Measurements from ENCODE around the gene KLK3.

DNA sequence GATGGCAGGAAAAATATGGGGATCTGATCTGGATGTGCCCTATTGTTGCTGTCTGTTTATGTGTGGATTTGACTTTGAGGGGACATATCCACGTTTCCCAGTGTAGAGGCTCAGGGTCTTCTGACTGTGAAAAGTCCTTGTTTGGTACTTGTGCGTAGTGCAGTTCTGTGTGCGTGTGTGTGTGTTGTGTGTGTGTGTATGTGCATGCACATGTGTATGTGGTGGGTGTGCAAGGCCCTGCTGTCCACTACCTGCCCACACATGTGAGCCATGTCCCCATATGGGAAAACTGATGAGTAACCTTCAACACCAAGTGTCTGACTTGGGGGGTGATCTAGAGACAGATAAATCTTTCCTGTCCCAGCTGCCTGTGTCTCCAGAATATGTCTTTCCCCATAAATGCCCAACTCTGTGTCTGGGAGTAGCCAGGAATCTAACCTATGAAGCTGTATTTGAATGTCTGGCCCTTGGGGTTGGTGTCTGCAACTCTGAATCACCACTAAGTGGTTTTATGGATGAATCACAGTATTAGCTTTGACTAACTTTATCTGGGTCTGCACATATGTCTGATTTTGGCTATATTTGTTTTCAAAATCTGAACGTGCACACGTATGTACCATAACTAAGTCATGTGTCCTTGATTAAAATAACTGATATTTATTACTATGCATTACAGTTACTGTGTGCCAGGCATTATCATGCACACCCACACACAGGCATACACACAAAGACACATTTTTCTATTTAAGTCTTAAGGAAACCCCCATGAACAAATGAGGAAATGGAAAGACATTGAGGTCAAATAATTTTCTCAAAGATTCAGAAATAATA, 35.9 kb downstream of the KLK3 start:
- TF ChIP-seq, protein P1, sequence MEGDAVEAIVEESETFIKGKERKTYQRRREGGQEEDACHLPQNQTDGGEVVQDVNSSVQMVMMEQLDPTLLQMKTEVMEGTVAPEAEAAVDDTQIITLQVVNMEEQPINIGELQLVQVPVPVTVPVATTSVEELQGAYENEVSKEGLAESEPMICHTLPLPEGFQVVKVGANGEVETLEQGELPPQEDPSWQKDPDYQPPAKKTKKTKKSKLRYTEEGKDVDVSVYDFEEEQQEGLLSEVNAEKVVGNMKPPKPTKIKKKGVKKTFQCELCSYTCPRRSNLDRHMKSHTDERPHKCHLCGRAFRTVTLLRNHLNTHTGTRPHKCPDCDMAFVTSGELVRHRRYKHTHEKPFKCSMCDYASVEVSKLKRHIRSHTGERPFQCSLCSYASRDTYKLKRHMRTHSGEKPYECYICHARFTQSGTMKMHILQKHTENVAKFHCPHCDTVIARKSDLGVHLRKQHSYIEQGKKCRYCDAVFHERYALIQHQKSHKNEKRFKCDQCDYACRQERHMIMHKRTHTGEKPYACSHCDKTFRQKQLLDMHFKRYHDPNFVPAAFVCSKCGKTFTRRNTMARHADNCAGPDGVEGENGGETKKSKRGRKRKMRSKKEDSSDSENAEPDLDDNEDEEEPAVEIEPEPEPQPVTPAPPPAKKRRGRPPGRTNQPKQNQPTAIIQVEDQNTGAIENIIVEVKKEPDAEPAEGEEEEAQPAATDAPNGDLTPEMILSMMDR (IDR thresholded peaks at IDR 0.05), result no peak
- no peak for TF ChIP-seq POLR2A (IDR thresholded peaks at IDR 0.05)
